ENCODE measurements around the gene PDSS2.

Gene PDSS2

GRCh38 chr6:107246249-107246971, 213.0 kb downstream of the PDSS2 start:
- H3K79me1 ChIP-seq (ENCODE audit: low read length) = peaks cover 3% of the 10 kb centered on the region
- WGBS (ENCODE audit: extremely low coverage, insufficient coverage, insufficient read length) = no CpG with 5 or more reads among the region's 3 CpGs
- H2AK5ac ChIP-seq (ENCODE audit: low read length) = no peak overlapping the region
- H3K18ac ChIP-seq (ENCODE audit: low read length) = no peak overlapping the region
- no peak for DNase-seq
- peaks cover 1 to 3% of the 10 kb centered on the region in 2 experiments for H3K4me1 ChIP-seq (ENCODE audit: control insufficient read depth in 1 of 2, insufficient read depth in 2 of 2, low read length in 2 of 2)
- H3K9ac ChIP-seq (ENCODE audit: low read length) = no peak overlapping the region
- H2BK12ac ChIP-seq (ENCODE audit: low read length) = no peak overlapping the region
- H3K4me3 ChIP-seq (ENCODE audit: low read depth, low read length) = no peak overlapping the region
- H2BK120ac ChIP-seq (ENCODE audit: insufficient read depth, low read length, poor library complexity) = no peak overlapping the region
- H3K36me3 ChIP-seq (ENCODE audit: control insufficient read depth in 1 of 2, insufficient read depth in 2 of 2, low read length in 2 of 2) = no peaks in the 10 kb centered on the region
- no peaks in the 10 kb centered on the region for H3K79me2 ChIP-seq (ENCODE audit: control insufficient read depth, insufficient read depth, low read length, poor library complexity)
- no peak overlapping the region for H4K8ac ChIP-seq (ENCODE audit: low read depth, low read length)
- no peak overlapping the region for H3K23ac ChIP-seq (ENCODE audit: low read length)
- no peak overlapping the region for H3K4ac ChIP-seq (ENCODE audit: low read depth, low read length)
- H2BK5ac ChIP-seq (ENCODE audit: low read depth, low read length, poor library complexity) = no peak overlapping the region
- H3K4me2 ChIP-seq (ENCODE audit: low read length) = no peak overlapping the region
- no peaks in the 10 kb centered on the region for H3K27me3 ChIP-seq (ENCODE audit: insufficient read depth, low read length)
- no peak overlapping the region for H3K14ac ChIP-seq (ENCODE audit: low read length)
- H3K9me3 ChIP-seq (ENCODE audit: insufficient read depth, low read depth, low read length) = no peaks in the 10 kb centered on the region
- H4K91ac ChIP-seq (ENCODE audit: low read depth, low read length) = no peak overlapping the region
- no peak overlapping the region for H4K12ac ChIP-seq (ENCODE audit: low read depth, low read length)
- no peak overlapping the region for H2AFZ ChIP-seq (ENCODE audit: insufficient read depth, low read length, poor library complexity)
- no peak overlapping the region for H3K27ac ChIP-seq (ENCODE audit: low read depth, low read length)

GRCh38 chr6:107244742-107245480, 214.5 kb downstream of the PDSS2 start:
- Histone ChIP-seq H4K8ac (ENCODE audit: low read depth, low read length) (no peak overlapping the region), H3K27ac (ENCODE audit: low read depth, low read length) (no peak overlapping the region), H3K14ac (ENCODE audit: low read length) (no peak overlapping the region), H3K4ac (ENCODE audit: low read depth, low read length) (no peak overlapping the region), H3K4me2 (ENCODE audit: low read length) (no peak overlapping the region), H3K36me3 (ENCODE audit: control insufficient read depth in 1 of 2, insufficient read depth in 2 of 2, low read length in 2 of 2) (no peaks in the 10 kb centered on the region), H4K91ac (ENCODE audit: low read depth, low read length) (no peak overlapping the region), H3K9ac (ENCODE audit: low read length) (no peak overlapping the region), H3K18ac (ENCODE audit: low read length) (peak overlapping the region; percentile 25), H3K4me1 (ENCODE audit: control insufficient read depth in 1 of 2, insufficient read depth in 2 of 2, low read length in 2 of 2) (peaks cover 2 to 3% of the 10 kb centered on the region in 2 experiments), H3K79me1 (ENCODE audit: low read length) (peaks cover 4% of the 10 kb centered on the region), H2BK12ac (ENCODE audit: low read length) (peak overlapping the region; percentile 27), H2BK5ac (ENCODE audit: low read depth, low read length, poor library complexity) (no peak overlapping the region), H3K23ac (ENCODE audit: low read length) (no peak overlapping the region), H3K27me3 (ENCODE audit: insufficient read depth, low read length) (no peaks in the 10 kb centered on the region), H3K4me3 (ENCODE audit: low read depth, low read length) (no peak overlapping the region), H3K9me3 (ENCODE audit: insufficient read depth, low read depth, low read length) (no peaks in the 10 kb centered on the region), H3K79me2 (ENCODE audit: control insufficient read depth, insufficient read depth, low read length, poor library complexity) (no peaks in the 10 kb centered on the region), H2AFZ (ENCODE audit: insufficient read depth, low read length, poor library complexity) (no peak overlapping the region), H2BK120ac (ENCODE audit: insufficient read depth, low read length, poor library complexity) (no peak overlapping the region), H2AK5ac (ENCODE audit: low read length) (peak overlapping the region; percentile 30), H4K12ac (ENCODE audit: low read depth, low read length) (no peak overlapping the region)
- WGBS (ENCODE audit: extremely low coverage, insufficient coverage, insufficient read length) = no CpG with 5 or more reads among the region's 4 CpGs
- no peak for DNase-seq

GRCh38 chr6:107244082-107244741, 215.2 kb downstream of the PDSS2 start:
- no peak overlapping the region for H3K4ac ChIP-seq (ENCODE audit: low read depth, low read length)
- DNase-seq = no peak
- no peak overlapping the region for H3K4me3 ChIP-seq (ENCODE audit: low read depth, low read length)
- H2BK5ac ChIP-seq (ENCODE audit: low read depth, low read length, poor library complexity) = no peak overlapping the region
- H2BK12ac ChIP-seq (ENCODE audit: low read length) = no peak overlapping the region
- H3K14ac ChIP-seq (ENCODE audit: low read length) = no peak overlapping the region
- no peaks in the 10 kb centered on the region for H3K27me3 ChIP-seq (ENCODE audit: insufficient read depth, low read length)
- no peak overlapping the region for H3K23ac ChIP-seq (ENCODE audit: low read length)
- no peak overlapping the region for H2BK120ac ChIP-seq (ENCODE audit: insufficient read depth, low read length, poor library complexity)
- no peak overlapping the region for H4K8ac ChIP-seq (ENCODE audit: low read depth, low read length)
- H3K4me1 ChIP-seq (ENCODE audit: control insufficient read depth in 1 of 2, insufficient read depth in 2 of 2, low read length in 2 of 2) = peaks cover 2 to 3% of the 10 kb centered on the region in 2 experiments
- H2AK5ac ChIP-seq (ENCODE audit: low read length) = no peak overlapping the region
- no peak overlapping the region for H3K9ac ChIP-seq (ENCODE audit: low read length)
- H2AFZ ChIP-seq (ENCODE audit: insufficient read depth, low read length, poor library complexity) = no peak overlapping the region
- no peaks in the 10 kb centered on the region for H3K79me2 ChIP-seq (ENCODE audit: control insufficient read depth, insufficient read depth, low read length, poor library complexity)
- no peak overlapping the region for H3K18ac ChIP-seq (ENCODE audit: low read length)
- H3K79me1 ChIP-seq (ENCODE audit: low read length) = peaks cover 4% of the 10 kb centered on the region
- H3K9me3 ChIP-seq (ENCODE audit: insufficient read depth, low read depth, low read length) = no peaks in the 10 kb centered on the region
- no peak overlapping the region for H4K91ac ChIP-seq (ENCODE audit: low read depth, low read length)
- WGBS (ENCODE audit: extremely low coverage, insufficient coverage, insufficient read length) = no CpG with 5 or more reads among the region's 4 CpGs
- no peak overlapping the region for H4K12ac ChIP-seq (ENCODE audit: low read depth, low read length)
- no peak overlapping the region for H3K4me2 ChIP-seq (ENCODE audit: low read length)
- no peak overlapping the region for H3K27ac ChIP-seq (ENCODE audit: low read depth, low read length)
- no peaks in the 10 kb centered on the region for H3K36me3 ChIP-seq (ENCODE audit: control insufficient read depth in 1 of 2, insufficient read depth in 2 of 2, low read length in 2 of 2)

- peak overlapping the region; percentile 19 for H3K18ac ChIP-seq (ENCODE audit: low read length)
- no peak overlapping the region for H3K27ac ChIP-seq (ENCODE audit: low read depth, low read length)
These were observed 215.9 kb downstream of the PDSS2 start for GRCh38 chr6:107243471-107243870.

More at GRCh38 chr6:107243471-107243870, 215.9 kb downstream of the PDSS2 start:
- WGBS (ENCODE audit: extremely low coverage, insufficient coverage, insufficient read length) = no CpG with 5 or more reads among the region's 2 CpGs
- Histone ChIP-seq H3K4me2 (ENCODE audit: low read length) (no peak overlapping the region), H2BK5ac (ENCODE audit: low read depth, low read length, poor library complexity) (no peak overlapping the region), H3K27me3 (ENCODE audit: insufficient read depth, low read length) (no peaks in the 10 kb centered on the region), H3K79me1 (ENCODE audit: low read length) (peaks cover 4% of the 10 kb centered on the region), H2BK120ac (ENCODE audit: insufficient read depth, low read length, poor library complexity) (no peak overlapping the region), H3K14ac (ENCODE audit: low read length) (no peak overlapping the region), H3K23ac (ENCODE audit: low read length) (no peak overlapping the region), H4K8ac (ENCODE audit: low read depth, low read length) (no peak overlapping the region), H3K4me1 (ENCODE audit: control insufficient read depth in 1 of 2, insufficient read depth in 2 of 2, low read length in 2 of 2) (peaks cover 2 to 3% of the 10 kb centered on the region in 2 experiments), H3K4ac (ENCODE audit: low read depth, low read length) (no peak overlapping the region), H3K79me2 (ENCODE audit: control insufficient read depth, insufficient read depth, low read length, poor library complexity) (no peaks in the 10 kb centered on the region), H2AK5ac (ENCODE audit: low read length) (no peak overlapping the region), H4K12ac (ENCODE audit: low read depth, low read length) (no peak overlapping the region), H2AFZ (ENCODE audit: insufficient read depth, low read length, poor library complexity) (no peak overlapping the region), H3K36me3 (ENCODE audit: control insufficient read depth in 1 of 2, insufficient read depth in 2 of 2, low read length in 2 of 2) (no peaks in the 10 kb centered on the region), H3K9me3 (ENCODE audit: insufficient read depth, low read depth, low read length) (no peaks in the 10 kb centered on the region), H3K9ac (ENCODE audit: low read length) (no peak overlapping the region), H2BK12ac (ENCODE audit: low read length) (no peak overlapping the region), H4K91ac (ENCODE audit: low read depth, low read length) (peak overlapping the region; percentile 5), H3K4me3 (ENCODE audit: low read depth, low read length) (no peak overlapping the region)
- peak; percentile 69 to 84 for DNase-seq
